Neuron (in vitro differentiated cells): Measurements from ENCODE around the gene INAFM2.

Source experiments
- H2AFZ ChIP-seq: one replicate; pipeline ENCODE4 v1.6.1; 2013; ENCODE audit warnings: low read depth, mild to moderate bottlenecking, inconsistent platforms, low read length, moderate library complexity
- H3K27me3 ChIP-seq: one replicate; pipeline ENCODE4 v1.6.1; 2013; ENCODE audit warnings: low read length; ENCODE audit not compliant: insufficient read depth
- H3K36me3 ChIP-seq: one replicate; pipeline ENCODE4 v1.6.1; 2013; ENCODE audit warnings: low read length; ENCODE audit not compliant: insufficient read depth
- H3K4me1 ChIP-seq: one replicate; pipeline ENCODE4 v1.6.1; 2013; ENCODE audit warnings: low read length; ENCODE audit not compliant: insufficient read depth
- H3K4me3 ChIP-seq: 2 replicates; pipeline ENCODE4 v1.5.1; 2013; ENCODE audit warnings: mild to moderate bottlenecking, low read length, moderate library complexity
- H3K9me3 ChIP-seq: one replicate; pipeline ENCODE4 v1.6.1; 2013; ENCODE audit warnings: low read length

The INAFM2 gene

DNA sequence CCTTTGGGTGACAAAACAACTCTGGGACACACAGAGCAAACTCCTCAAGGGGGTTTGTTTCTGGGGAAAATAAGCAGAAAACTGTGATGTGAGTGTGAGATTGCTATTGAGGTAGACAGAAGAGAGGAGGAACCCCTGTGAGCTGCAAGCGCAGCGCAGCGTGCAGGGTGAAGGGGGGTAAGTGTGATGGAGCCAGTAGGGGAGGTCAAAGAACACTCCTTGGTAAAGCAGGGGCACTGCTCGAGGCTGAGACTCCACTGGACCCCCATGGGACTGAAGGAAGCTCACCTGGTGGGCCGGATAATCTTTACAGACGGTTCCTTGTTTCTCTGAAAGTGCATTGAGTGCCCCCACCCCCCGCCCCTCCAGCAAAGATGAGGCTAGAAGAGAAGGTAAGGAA, 7.5 kb downstream of the INAFM2 start:
- H3K9me3 ChIP-seq: no peaks in the 10 kb centered on the region
- H3K36me3 ChIP-seq: no peaks in the 10 kb centered on the region
- H3K27me3 ChIP-seq: no peaks in the 10 kb centered on the region
- no peak overlapping the region for H3K4me3 ChIP-seq
- H3K4me1 ChIP-seq: peaks cover 42% of the 10 kb centered on the region
- no peak overlapping the region for H2AFZ ChIP-seq

- no peaks in the 10 kb centered on the region for H3K27me3 ChIP-seq
- peaks cover 37% of the 10 kb centered on the region for H3K4me1 ChIP-seq
- H3K36me3 ChIP-seq: no peaks in the 10 kb centered on the region
- no peak overlapping the region for H3K4me3 ChIP-seq
- H3K9me3 ChIP-seq: no peaks in the 10 kb centered on the region
- H2AFZ ChIP-seq: no peak overlapping the region
Observed at GRCh38 chr15:40331637-40332036, 8.1 kb downstream of the INAFM2 start.

GRCh38 chr15:40332113-40332781, 8.8 kb downstream of the INAFM2 start:
- Histone ChIP-seq H3K36me3 (no peaks in the 10 kb centered on the region), H2AFZ (no peak overlapping the region), H3K4me1 (peaks cover 31% of the 10 kb centered on the region), H3K9me3 (no peaks in the 10 kb centered on the region), H3K27me3 (no peaks in the 10 kb centered on the region), H3K4me3 (no peak overlapping the region)

DNA sequence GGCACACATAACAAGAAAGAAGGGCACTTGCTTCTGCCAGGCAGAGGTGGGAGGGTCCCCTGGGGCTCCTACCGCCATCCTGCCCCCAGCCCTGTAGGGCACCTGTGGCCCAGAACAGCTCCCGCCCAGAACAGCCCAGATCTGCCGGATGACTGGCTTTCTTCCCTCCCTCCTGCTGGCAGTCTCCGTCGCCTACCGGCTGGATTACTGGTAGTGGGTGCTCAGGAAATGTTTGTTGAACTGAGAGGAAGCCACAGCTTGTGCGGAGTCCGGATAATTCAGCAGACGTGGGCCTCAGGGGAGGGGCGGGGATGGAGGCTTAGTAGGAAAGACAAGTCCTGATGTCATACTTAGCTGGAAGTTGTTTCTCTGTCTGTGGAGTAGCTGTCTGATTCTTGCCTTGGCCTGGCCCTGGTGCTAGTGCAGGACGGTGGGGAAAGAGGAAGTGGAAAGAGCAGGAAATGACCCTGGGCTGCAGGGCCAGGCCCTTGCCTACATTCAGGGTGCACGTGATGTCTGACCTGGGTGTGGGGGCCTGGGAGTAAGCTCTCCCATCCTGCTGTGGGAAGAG, 10.5 kb downstream of the INAFM2 start:
- no peaks in the 10 kb centered on the region for H3K36me3 ChIP-seq
- peaks cover 15% of the 10 kb centered on the region for H3K4me1 ChIP-seq
- no peak overlapping the region for H3K4me3 ChIP-seq
- H3K27me3 ChIP-seq: peaks cover 2% of the 10 kb centered on the region
- H2AFZ ChIP-seq: no peak overlapping the region
- H3K9me3 ChIP-seq: no peaks in the 10 kb centered on the region

DNA sequence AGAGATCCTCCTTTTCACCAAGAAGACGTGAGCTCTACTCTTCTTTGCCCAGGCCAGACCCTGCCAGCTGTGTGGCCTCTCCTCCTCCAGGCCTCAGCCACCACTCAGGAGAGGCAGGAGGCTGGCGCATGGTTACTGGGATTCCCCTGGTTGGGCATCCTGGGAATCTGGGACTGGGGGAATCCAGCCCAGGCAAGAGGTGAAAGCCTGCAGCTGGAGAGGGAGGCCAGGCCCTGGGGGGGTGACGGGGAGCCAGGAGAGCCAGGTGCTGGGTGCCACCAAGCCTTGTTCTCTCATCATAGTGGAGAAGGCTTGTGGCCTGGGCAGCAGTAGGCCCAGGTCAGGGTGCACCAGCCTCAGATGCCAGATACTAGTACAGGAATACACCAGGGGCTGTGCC, 11.0 kb downstream of the INAFM2 start:
- Histone ChIP-seq H2AFZ (no peak overlapping the region), H3K4me3 (no peak overlapping the region), H3K4me1 (peaks cover 12% of the 10 kb centered on the region), H3K9me3 (no peaks in the 10 kb centered on the region), H3K36me3 (no peaks in the 10 kb centered on the region), H3K27me3 (peaks cover 2% of the 10 kb centered on the region)

- Histone ChIP-seq H3K27me3 (peaks cover 2% of the 10 kb centered on the region), H3K4me1 (peaks cover 6% of the 10 kb centered on the region), H3K9me3 (no peaks in the 10 kb centered on the region)
Observed at GRCh38 chr15:40334941-40335795, 11.7 kb downstream of the INAFM2 start.

GRCh38 chr15:40335938-40336743, 12.6 kb downstream of the INAFM2 start:
- Histone ChIP-seq H3K27me3 (peaks cover 2% of the 10 kb centered on the region), H3K36me3 (no peaks in the 10 kb centered on the region), H3K9me3 (no peaks in the 10 kb centered on the region), H2AFZ (no peak overlapping the region), H3K4me1 (peaks cover 12% of the 10 kb centered on the region), H3K4me3 (no peak overlapping the region)

More at GRCh38 chr15:40334941-40335795, 11.7 kb downstream of the INAFM2 start:
- Histone ChIP-seq H2AFZ (no peak overlapping the region), H3K36me3 (no peaks in the 10 kb centered on the region), H3K4me3 (no peak overlapping the region)

- Histone ChIP-seq H3K4me3 (no peak overlapping the region), H3K27me3 (peaks cover 2% of the 10 kb centered on the region), H3K4me1 (peaks cover 12% of the 10 kb centered on the region), H3K36me3 (no peaks in the 10 kb centered on the region), H3K9me3 (no peaks in the 10 kb centered on the region), H2AFZ (no peak overlapping the region)
Observed at GRCh38 chr15:40336744-40337122, 13.2 kb downstream of the INAFM2 start.

GRCh38 chr15:40337597-40337996, 14.1 kb downstream of the INAFM2 start:
- H3K9me3 ChIP-seq: no peaks in the 10 kb centered on the region
- peaks cover 12% of the 10 kb centered on the region for H3K4me1 ChIP-seq
- H3K4me3 ChIP-seq: no peak overlapping the region
- no peak overlapping the region for H2AFZ ChIP-seq
- H3K27me3 ChIP-seq: peaks cover 2% of the 10 kb centered on the region
- H3K36me3 ChIP-seq: no peaks in the 10 kb centered on the region

DNA sequence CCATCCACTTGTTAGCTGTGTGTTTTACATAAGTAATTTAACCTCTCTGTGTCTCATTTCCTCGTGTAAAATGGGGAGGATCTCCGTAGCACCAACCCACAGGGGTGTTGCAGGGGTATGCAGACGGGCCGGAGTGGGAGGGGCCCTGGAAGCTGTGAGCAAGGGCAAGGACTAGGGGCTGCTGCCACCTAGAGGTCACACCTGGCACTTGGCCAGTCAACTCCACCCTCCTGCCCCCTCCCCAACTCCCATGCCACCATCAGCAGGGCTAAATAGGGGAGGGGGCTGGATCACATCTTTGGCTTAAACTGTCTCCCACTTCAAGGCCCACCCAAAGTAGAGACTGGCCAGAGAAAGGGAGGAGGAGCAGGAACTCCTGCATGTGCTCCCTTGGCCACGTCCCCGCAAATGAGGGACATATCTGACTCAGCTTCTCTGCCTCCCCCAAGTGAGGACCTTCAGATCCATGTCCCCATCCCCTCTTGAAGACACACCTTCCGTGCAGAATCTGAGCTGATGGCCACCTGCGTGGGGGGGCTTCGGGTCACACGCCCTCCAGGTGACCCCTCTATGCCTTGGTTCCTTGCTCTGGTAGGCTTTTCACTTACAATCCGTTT, 14.7 kb downstream of the INAFM2 start:
- no peaks in the 10 kb centered on the region for H3K36me3 ChIP-seq
- no peak overlapping the region for H2AFZ ChIP-seq
- peaks cover 2% of the 10 kb centered on the region for H3K27me3 ChIP-seq
- H3K4me1 ChIP-seq: peaks cover 12% of the 10 kb centered on the region
- no peak overlapping the region for H3K4me3 ChIP-seq
- H3K9me3 ChIP-seq: no peaks in the 10 kb centered on the region

DNA sequence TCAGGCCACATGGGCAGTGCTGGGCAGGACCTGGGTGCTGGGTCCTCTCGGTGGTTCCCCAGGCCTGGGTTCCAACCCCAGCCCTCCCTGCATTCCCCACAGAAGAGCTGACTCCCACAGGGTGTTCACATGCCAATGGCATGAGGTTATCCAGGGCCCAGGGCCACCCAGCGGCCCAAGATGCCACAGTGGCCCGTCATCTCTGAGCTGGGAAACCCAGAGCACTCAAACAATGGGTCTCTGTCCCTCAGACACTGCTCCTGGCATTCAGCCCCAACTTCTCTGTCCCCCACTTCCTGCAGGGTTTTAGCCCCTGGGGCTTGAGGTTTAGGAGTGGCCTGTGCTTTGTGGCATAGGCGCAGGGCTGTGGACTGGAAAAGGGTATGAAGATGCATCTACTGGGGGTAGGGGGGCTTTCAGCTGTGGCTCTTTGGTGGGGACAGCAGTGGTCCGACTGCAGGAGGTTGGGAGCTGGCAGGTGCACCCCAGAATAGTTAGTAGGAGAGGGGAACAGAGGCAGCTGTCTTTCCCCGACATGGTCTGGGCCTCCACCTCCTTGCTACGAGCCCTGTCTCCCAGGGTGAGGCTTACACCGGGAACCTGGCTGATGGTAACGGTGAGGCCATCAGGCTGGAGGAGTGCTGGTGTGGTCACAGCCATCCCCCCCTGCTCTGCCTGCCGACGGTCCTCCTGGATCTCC, 15.6 kb downstream of the INAFM2 start:
- peaks cover 14% of the 10 kb centered on the region for H3K4me1 ChIP-seq
- H3K4me3 ChIP-seq: no peak overlapping the region
- H3K9me3 ChIP-seq: no peaks in the 10 kb centered on the region

DNA sequence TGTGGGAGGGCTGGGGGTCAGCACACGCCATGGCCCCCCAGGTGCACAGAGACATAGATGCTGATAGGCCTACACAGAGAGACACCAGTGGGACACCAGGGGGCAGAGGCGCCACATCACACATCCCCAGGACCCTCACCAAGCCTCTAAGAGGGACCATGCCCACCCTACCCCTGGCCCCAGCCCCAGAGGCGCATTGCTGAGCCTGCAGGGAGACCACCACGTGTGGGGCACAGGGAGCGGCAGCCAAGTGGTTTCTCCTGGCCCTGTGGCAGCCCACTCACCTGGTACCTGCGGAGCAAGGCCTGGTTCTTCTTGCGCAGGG, 16.1 kb downstream of the INAFM2 start:
- Histone ChIP-seq H2AFZ (no peak overlapping the region), H3K27me3 (peaks cover 2% of the 10 kb centered on the region), H3K4me1 (peaks cover 14% of the 10 kb centered on the region), H3K9me3 (no peaks in the 10 kb centered on the region), H3K36me3 (no peaks in the 10 kb centered on the region), H3K4me3 (no peak overlapping the region)

More for the DNA sequence above, 15.6 kb downstream of the INAFM2 start:
- Histone ChIP-seq H2AFZ (no peak overlapping the region), H3K36me3 (no peaks in the 10 kb centered on the region), H3K27me3 (peaks cover 2% of the 10 kb centered on the region)
